ENCODE data around the gene EYA2.

GRCh38 chr20:46974669-46975434 is 80.2 kb downstream of the EYA2 start:
- TF ChIP-seq, protein P1, sequence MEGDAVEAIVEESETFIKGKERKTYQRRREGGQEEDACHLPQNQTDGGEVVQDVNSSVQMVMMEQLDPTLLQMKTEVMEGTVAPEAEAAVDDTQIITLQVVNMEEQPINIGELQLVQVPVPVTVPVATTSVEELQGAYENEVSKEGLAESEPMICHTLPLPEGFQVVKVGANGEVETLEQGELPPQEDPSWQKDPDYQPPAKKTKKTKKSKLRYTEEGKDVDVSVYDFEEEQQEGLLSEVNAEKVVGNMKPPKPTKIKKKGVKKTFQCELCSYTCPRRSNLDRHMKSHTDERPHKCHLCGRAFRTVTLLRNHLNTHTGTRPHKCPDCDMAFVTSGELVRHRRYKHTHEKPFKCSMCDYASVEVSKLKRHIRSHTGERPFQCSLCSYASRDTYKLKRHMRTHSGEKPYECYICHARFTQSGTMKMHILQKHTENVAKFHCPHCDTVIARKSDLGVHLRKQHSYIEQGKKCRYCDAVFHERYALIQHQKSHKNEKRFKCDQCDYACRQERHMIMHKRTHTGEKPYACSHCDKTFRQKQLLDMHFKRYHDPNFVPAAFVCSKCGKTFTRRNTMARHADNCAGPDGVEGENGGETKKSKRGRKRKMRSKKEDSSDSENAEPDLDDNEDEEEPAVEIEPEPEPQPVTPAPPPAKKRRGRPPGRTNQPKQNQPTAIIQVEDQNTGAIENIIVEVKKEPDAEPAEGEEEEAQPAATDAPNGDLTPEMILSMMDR (IDR thresholded peaks at IDR 0.05), result no peak
- no peak for TF ChIP-seq EZH2 (IDR thresholded peaks at IDR 0.05; ENCODE audit: borderline replicate concordance, insufficient read depth, low read depth, low read length, poor library complexity, severe bottlenecking)

Data from B cell (primary cell).